Measurements from ENCODE around the gene SMYD3.

DNA sequence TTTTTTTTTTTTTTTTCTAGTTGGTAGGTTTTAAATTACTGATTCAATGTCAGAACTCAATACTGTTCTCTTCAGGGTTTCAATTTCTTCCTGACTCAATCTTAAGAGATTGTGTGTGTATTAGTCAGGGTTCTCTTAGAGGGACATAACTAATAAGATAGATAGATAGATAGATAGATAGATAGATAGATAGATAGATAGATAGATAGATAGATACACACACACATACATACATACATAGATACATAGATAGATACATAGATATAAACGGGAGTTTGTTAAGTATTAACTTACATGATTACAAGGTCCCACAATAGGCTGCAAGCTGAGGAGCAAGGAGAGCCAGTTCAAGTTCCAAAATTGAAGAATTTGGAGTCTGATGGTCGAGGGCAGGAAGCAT is 251.3 kb downstream of the SMYD3 start:
- TF ChIP-seq, protein P1, sequence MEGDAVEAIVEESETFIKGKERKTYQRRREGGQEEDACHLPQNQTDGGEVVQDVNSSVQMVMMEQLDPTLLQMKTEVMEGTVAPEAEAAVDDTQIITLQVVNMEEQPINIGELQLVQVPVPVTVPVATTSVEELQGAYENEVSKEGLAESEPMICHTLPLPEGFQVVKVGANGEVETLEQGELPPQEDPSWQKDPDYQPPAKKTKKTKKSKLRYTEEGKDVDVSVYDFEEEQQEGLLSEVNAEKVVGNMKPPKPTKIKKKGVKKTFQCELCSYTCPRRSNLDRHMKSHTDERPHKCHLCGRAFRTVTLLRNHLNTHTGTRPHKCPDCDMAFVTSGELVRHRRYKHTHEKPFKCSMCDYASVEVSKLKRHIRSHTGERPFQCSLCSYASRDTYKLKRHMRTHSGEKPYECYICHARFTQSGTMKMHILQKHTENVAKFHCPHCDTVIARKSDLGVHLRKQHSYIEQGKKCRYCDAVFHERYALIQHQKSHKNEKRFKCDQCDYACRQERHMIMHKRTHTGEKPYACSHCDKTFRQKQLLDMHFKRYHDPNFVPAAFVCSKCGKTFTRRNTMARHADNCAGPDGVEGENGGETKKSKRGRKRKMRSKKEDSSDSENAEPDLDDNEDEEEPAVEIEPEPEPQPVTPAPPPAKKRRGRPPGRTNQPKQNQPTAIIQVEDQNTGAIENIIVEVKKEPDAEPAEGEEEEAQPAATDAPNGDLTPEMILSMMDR (IDR thresholded peaks at IDR 0.05; ENCODE audit: poor library complexity, severe bottlenecking): no peak
- TF ChIP-seq MXI1 (conservative IDR thresholded peaks at IDR 0.05; ENCODE audit: poor library complexity, severe bottlenecking) (no peak), POLR2AphosphoS5 (IDR thresholded peaks at IDR 0.05) (no peak), SMC3 (conservative IDR thresholded peaks at IDR 0.05; ENCODE audit: poor library complexity) (no peak), EP300 (conservative IDR thresholded peaks at IDR 0.05; ENCODE audit: poor library complexity, severe bottlenecking) (no peak), TAF1 (IDR thresholded peaks at IDR 0.05; ENCODE audit: low read depth) (no peak), EZH2 (IDR thresholded peaks at IDR 0.05; ENCODE audit: borderline replicate concordance, insufficient read depth, low read length, poor library complexity, severe bottlenecking) (no peak), RAD21 (conservative IDR thresholded peaks at IDR 0.05) (no peak)
- TF ChIP-seq, protein P2, sequence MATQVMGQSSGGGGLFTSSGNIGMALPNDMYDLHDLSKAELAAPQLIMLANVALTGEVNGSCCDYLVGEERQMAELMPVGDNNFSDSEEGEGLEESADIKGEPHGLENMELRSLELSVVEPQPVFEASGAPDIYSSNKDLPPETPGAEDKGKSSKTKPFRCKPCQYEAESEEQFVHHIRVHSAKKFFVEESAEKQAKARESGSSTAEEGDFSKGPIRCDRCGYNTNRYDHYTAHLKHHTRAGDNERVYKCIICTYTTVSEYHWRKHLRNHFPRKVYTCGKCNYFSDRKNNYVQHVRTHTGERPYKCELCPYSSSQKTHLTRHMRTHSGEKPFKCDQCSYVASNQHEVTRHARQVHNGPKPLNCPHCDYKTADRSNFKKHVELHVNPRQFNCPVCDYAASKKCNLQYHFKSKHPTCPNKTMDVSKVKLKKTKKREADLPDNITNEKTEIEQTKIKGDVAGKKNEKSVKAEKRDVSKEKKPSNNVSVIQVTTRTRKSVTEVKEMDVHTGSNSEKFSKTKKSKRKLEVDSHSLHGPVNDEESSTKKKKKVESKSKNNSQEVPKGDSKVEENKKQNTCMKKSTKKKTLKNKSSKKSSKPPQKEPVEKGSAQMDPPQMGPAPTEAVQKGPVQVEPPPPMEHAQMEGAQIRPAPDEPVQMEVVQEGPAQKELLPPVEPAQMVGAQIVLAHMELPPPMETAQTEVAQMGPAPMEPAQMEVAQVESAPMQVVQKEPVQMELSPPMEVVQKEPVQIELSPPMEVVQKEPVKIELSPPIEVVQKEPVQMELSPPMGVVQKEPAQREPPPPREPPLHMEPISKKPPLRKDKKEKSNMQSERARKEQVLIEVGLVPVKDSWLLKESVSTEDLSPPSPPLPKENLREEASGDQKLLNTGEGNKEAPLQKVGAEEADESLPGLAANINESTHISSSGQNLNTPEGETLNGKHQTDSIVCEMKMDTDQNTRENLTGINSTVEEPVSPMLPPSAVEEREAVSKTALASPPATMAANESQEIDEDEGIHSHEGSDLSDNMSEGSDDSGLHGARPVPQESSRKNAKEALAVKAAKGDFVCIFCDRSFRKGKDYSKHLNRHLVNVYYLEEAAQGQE (IDR thresholded peaks at IDR 0.05; ENCODE audit: borderline replicate concordance): no peak

Data from neural cell (in vitro differentiated cells).